Measurements from ENCODE around the gene CYP27B1. TPM values are rescaled to one million over a fixed set of nuclear protein-coding genes. Genes with fewer than 3 reads are reported as not detected.

Gene CYP27B1
- total and polyA plus RNA-seq, 9 of the 15 experiments (the other 6 are each of a cell fraction or from before 2014, with no cell fraction given) = 0.18 to 4.2 (median 1.8) TPM

DNA sequence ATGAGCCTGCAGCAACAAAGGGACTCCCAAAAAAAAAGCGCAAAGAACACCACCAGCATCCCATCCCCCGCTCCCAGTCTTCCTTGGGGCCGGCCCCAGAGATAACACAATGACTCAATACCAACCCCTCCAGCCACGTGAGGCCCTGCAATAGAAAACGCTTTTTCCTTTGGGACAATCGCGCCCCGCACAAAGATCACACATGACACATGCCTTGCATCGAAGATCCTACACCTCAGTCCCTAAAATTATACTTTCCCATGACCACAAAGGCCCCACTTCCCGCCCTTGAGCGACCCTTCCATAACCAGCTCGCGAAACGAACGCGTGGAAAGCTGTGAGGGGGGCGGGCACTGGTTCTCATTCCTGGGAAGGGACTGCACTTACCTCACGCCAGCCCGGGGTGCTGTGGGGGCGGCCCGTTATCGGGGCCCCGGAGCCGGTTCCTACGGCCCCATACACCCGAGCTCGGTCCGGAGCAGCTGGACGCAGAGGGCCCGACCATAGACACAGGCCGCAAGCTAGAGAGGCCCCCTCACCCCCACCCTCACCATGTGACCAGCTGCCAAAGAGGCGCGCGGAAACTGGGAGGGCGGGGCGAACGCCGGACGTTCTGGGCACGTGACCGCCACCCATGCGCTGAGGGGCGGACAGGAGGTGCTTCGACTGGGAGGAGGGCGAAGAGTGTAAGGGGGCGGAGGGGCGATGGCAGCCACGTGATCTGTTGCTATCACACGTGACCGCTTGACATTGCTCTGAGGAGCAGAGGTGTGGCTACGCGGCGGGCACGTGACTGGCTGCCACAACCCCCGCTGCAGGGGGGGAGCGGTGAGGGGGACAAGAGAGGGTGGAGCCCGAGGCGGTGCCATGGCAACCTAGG lies 14.8 kb downstream of the CYP27B1 start, which contains the start of gene CDK4 (continued):
- TF ChIP-seq, protein P1, sequence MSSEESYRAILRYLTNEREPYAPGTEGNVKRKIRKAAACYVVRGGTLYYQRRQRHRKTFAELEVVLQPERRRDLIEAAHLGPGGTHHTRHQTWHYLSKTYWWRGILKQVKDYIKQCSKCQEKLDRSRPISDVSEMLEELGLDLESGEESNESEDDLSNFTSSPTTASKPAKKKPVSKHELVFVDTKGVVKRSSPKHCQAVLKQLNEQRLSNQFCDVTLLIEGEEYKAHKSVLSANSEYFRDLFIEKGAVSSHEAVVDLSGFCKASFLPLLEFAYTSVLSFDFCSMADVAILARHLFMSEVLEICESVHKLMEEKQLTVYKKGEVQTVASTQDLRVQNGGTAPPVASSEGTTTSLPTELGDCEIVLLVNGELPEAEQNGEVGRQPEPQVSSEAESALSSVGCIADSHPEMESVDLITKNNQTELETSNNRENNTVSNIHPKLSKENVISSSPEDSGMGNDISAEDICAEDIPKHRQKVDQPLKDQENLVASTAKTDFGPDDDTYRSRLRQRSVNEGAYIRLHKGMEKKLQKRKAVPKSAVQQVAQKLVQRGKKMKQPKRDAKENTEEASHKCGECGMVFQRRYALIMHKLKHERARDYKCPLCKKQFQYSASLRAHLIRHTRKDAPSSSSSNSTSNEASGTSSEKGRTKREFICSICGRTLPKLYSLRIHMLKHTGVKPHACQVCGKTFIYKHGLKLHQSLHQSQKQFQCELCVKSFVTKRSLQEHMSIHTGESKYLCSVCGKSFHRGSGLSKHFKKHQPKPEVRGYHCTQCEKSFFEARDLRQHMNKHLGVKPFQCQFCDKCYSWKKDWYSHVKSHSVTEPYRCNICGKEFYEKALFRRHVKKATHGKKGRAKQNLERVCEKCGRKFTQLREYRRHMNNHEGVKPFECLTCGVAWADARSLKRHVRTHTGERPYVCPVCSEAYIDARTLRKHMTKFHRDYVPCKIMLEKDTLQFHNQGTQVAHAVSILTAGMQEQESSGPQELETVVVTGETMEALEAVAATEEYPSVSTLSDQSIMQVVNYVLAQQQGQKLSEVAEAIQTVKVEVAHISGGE (CRISPR knock-in tag; IDR thresholded peaks at IDR 0.05) = peak in 1 of 3 experiments; percentile 68; a peak in 2 of 6 replicates
- TF ChIP-seq, protein P2, sequence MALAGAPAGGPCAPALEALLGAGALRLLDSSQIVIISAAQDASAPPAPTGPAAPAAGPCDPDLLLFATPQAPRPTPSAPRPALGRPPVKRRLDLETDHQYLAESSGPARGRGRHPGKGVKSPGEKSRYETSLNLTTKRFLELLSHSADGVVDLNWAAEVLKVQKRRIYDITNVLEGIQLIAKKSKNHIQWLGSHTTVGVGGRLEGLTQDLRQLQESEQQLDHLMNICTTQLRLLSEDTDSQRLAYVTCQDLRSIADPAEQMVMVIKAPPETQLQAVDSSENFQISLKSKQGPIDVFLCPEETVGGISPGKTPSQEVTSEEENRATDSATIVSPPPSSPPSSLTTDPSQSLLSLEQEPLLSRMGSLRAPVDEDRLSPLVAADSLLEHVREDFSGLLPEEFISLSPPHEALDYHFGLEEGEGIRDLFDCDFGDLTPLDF (CRISPR knock-in tag; IDR thresholded peaks at IDR 0.05) = peak; percentile 96
- TF ChIP-seq HDAC1 (IDR thresholded peaks at IDR 0.05) (peak in 1 of 2 experiments; percentile 92; a peak in 2 of 4 replicates), CEBPB (tag; IDR thresholded peaks at IDR 0.05) (peak; percentile 84), MCM5 (IDR thresholded peaks at IDR 0.05; ENCODE audit: low read depth) (no peak), ZNF79 (CRISPR knock-in tag; IDR thresholded peaks at IDR 0.05; ENCODE audit: low read depth) (peak; percentile 60; the same call in 1 of the 2 replicates), TEAD1 (CRISPR knock-in tag; IDR thresholded peaks at IDR 0.05) (peak in 1 of 2 experiments; percentile 75; a peak in 1 of 4 replicates)
- TF ChIP-seq, protein P3, sequence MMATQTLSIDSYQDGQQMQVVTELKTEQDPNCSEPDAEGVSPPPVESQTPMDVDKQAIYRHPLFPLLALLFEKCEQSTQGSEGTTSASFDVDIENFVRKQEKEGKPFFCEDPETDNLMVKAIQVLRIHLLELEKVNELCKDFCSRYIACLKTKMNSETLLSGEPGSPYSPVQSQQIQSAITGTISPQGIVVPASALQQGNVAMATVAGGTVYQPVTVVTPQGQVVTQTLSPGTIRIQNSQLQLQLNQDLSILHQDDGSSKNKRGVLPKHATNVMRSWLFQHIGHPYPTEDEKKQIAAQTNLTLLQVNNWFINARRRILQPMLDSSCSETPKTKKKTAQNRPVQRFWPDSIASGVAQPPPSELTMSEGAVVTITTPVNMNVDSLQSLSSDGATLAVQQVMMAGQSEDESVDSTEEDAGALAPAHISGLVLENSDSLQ (IDR thresholded peaks at IDR 0.05) = peak; percentile 84
- TF ChIP-seq, protein P4, sequence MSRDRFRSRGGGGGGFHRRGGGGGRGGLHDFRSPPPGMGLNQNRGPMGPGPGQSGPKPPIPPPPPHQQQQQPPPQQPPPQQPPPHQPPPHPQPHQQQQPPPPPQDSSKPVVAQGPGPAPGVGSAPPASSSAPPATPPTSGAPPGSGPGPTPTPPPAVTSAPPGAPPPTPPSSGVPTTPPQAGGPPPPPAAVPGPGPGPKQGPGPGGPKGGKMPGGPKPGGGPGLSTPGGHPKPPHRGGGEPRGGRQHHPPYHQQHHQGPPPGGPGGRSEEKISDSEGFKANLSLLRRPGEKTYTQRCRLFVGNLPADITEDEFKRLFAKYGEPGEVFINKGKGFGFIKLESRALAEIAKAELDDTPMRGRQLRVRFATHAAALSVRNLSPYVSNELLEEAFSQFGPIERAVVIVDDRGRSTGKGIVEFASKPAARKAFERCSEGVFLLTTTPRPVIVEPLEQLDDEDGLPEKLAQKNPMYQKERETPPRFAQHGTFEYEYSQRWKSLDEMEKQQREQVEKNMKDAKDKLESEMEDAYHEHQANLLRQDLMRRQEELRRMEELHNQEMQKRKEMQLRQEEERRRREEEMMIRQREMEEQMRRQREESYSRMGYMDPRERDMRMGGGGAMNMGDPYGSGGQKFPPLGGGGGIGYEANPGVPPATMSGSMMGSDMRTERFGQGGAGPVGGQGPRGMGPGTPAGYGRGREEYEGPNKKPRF (IDR thresholded peaks at IDR 0.05; ENCODE audit: low read depth, low read length) = no peak
- TF ChIP-seq, protein P5, sequence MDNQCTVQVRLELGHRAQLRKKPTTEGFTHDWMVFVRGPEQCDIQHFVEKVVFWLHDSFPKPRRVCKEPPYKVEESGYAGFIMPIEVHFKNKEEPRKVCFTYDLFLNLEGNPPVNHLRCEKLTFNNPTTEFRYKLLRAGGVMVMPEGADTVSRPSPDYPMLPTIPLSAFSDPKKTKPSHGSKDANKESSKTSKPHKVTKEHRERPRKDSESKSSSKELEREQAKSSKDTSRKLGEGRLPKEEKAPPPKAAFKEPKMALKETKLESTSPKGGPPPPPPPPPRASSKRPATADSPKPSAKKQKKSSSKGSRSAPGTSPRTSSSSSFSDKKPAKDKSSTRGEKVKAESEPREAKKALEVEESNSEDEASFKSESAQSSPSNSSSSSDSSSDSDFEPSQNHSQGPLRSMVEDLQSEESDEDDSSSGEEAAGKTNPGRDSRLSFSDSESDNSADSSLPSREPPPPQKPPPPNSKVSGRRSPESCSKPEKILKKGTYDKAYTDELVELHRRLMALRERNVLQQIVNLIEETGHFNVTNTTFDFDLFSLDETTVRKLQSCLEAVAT (IDR thresholded peaks at IDR 0.05) = peak; percentile 41 to 73; a peak in 3 of 4 replicates
- TF ChIP-seq, protein P6, sequence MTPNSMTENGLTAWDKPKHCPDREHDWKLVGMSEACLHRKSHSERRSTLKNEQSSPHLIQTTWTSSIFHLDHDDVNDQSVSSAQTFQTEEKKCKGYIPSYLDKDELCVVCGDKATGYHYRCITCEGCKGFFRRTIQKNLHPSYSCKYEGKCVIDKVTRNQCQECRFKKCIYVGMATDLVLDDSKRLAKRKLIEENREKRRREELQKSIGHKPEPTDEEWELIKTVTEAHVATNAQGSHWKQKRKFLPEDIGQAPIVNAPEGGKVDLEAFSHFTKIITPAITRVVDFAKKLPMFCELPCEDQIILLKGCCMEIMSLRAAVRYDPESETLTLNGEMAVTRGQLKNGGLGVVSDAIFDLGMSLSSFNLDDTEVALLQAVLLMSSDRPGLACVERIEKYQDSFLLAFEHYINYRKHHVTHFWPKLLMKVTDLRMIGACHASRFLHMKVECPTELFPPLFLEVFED (CRISPR knock-in tag; conservative IDR thresholded peaks at IDR 0.05) = peak; percentile 60; the same call in 1 of the 2 replicates
- TF ChIP-seq, protein P7, sequence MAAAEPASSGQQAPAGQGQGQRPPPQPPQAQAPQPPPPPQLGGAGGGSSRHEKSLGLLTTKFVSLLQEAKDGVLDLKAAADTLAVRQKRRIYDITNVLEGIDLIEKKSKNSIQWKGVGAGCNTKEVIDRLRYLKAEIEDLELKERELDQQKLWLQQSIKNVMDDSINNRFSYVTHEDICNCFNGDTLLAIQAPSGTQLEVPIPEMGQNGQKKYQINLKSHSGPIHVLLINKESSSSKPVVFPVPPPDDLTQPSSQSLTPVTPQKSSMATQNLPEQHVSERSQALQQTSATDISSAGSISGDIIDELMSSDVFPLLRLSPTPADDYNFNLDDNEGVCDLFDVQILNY (CRISPR knock-in tag; IDR thresholded peaks at IDR 0.05) = no peak; the same call in 1 of the 2 replicates
